Lung (tissue), 12 donors: ENCODE measurements around the gene ZNF620. TPM values are rescaled to one million over a fixed set of nuclear protein-coding genes. Genes with fewer than 3 reads are reported as not detected.

Source experiments
- ATAC-seq: fragments of 200-7000 bp; cut with Tn5 transposase; one replicate; pipeline ENCODE4 v1.9.1; 2020; ENCODE audit warnings: moderate number of reproducible peaks; ENCODE audit not compliant: insufficient read depth, low FRiP score
- DNase-seq, 3 donors: peaks; one replicate each; pipeline ENCODE4 v3.0.0-alpha.2; 2013 to 2017
- H3K27ac ChIP-seq, 2 donors: one replicate each; pipeline ENCODE4 v1.5.1; 2013; ENCODE audit warnings: mild to moderate bottlenecking in 2 of 2, moderate library complexity in 2 of 2, control low read depth in 1 of 2, inconsistent platforms in 1 of 2, low read depth in 1 of 2, low read length in 1 of 2
- H3K27me3 ChIP-seq, 3 donors: one replicate each; pipeline ENCODE4 v1.5.1; 2013; ENCODE audit warnings: low read length in 2 of 3; ENCODE audit not compliant: control insufficient read depth in 3 of 3, insufficient read depth in 3 of 3
- H3K36me3 ChIP-seq, 4 donors: one replicate each; pipeline ENCODE4 v1.5.1; 2013; ENCODE audit warnings: low read length in 4 of 4, mild to moderate bottlenecking in 1 of 4, moderate library complexity in 1 of 4; ENCODE audit not compliant: control insufficient read depth in 4 of 4, insufficient read depth in 4 of 4
- H3K4me1 ChIP-seq, 5 donors: one replicate each; pipeline ENCODE4 v1.5.1; 2013; ENCODE audit warnings: low read length in 5 of 5, mild to moderate bottlenecking in 2 of 5, moderate library complexity in 1 of 5; ENCODE audit not compliant: control insufficient read depth in 5 of 5, insufficient read depth in 5 of 5
- H3K4me3 ChIP-seq: one replicate; pipeline ENCODE4 v1.5.1; 2013; ENCODE audit warnings: mild to moderate bottlenecking, control low read depth, moderate library complexity
- H3K9ac ChIP-seq, 2 donors: one replicate each; pipeline ENCODE4 v1.5.1; 2013; ENCODE audit warnings: low read length in 2 of 2, control low read depth in 1 of 2; ENCODE audit not compliant: insufficient read depth in 1 of 2
- H3K9me3 ChIP-seq, 4 donors: one replicate each; pipeline ENCODE4 v1.5.1; 2013; ENCODE audit warnings: low read length in 3 of 4, mild to moderate bottlenecking in 1 of 4, moderate library complexity in 1 of 4; ENCODE audit not compliant: control insufficient read depth in 4 of 4, insufficient read depth in 3 of 4
- CTCF ChIP-seq: IDR thresholded peaks from 2 replicates; pipeline ENCODE4 v1.5.1; 2012; ENCODE audit warnings: mild to moderate bottlenecking; ENCODE audit errors: control extremely low read depth, extremely low read depth
- WGBS, 2 donors: extraction: QIAGEN DNeasy Blood & Tissue Kit; methylation state at CpG; one replicate each; pipeline ENCODE4 v1.1.7; 2013; 5-methylcytosine and 5-hydroxymethylcytosine counted together
- polyA plus RNA-seq, 2 donors: library from polyadenylated mRNA; stranded (reverse); fragments of 200-250 nt; gene quantifications; one replicate each; pipeline ENCODE4 v1.2.1, GENCODE V29; 2013
- total RNA-seq, 2 donors: library from RNA; depleted of rRNA in 1 of 2; stranded (reverse); fragments of >200 nt in 1 of 2; gene quantifications; one replicate each; pipeline ENCODE4 v1.2.1, GENCODE V29; 2014 to 2021
- donor health status: control.
- donor health status: control.
- donor health status: Bipolar disorder and iron deficiency.
- donor health status: healthy.
- donor health status: DM: yes; HTN: yes; CAD: no.

The ZNF620 gene
- total and polyA plus RNA-seq, 4 donors, result 2.0 to 10.7 (median 4.5) TPM

DNA sequence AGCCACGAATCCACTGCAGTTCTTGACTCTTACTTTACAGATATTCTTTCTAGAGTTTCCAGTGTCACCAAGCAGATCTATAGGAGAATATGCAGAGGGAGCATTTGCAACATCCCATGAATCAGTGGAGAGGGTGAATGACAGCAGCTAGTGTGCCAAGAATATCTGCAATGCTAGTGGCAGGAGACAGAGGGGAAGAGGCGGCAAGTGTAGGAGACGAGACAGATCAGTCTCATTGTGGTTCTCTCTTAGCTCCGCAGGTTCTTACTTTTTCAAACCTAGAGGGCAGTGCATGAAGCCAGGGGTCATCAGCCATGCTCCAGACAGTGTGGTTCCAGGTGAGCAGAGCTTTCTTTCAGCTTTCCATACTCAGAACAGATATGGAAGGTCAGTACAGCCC lies 28.2 kb upstream of the ZNF620 start:
- Histone ChIP-seq H3K27ac (peak overlapping the region in 1 of 2 donors; percentile 35), H3K36me3 (peaks cover 0 to 16% (median 5%) of the 10 kb centered on the region in 4 donors), H3K9me3 (no peaks in the 10 kb centered on the region), H3K9ac (peak overlapping the region; percentile 66), H3K27me3 (no peaks in the 10 kb centered on the region), H3K4me1 (peaks cover 0 to 5% (median 3%) of the 10 kb centered on the region in 5 donors), H3K4me3 (no peak overlapping the region)
- ATAC-seq, result no peak
- no peak for TF ChIP-seq CTCF
- DNase-seq, result no peak
- WGBS, 2 donors, result 51 to 55% methylated on average over 4 of the region's 4 CpGs

DNA sequence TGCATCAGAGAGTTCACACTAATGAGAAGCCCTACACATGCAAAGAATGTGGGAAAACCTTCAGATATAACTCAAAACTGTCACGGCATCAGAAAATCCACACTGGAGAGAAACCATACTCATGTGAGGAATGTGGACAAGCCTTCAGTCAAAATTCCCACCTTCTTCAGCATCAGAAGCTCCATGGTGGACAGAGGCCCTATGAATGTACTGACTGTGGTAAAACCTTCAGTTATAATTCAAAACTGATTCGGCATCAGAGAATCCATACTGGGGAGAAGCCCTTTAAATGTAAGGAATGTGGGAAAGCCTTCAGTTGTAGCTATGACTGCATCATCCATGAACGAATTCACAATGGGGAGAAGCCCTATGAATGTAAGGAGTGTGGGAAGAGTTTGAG lies 18.7 kb upstream of the ZNF620 start:
- Histone ChIP-seq H3K4me3 (no peak overlapping the region), H3K9ac (no peak overlapping the region), H3K9me3 (peaks cover 0 to 19% (median 9%) of the 10 kb centered on the region in 4 donors), H3K27me3 (no peaks in the 10 kb centered on the region), H3K36me3 (peaks cover 22 to 32% (median 29%) of the 10 kb centered on the region in 4 donors), H3K4me1 (no peaks in the 10 kb centered on the region), H3K27ac (no peak overlapping the region)
- ATAC-seq, result no peak
- no peak for DNase-seq
- TF ChIP-seq CTCF, result no peak
- 99% methylated on average over 3 of the region's 3 CpGs for WGBS, 2 donors

GRCh38 chr3:40490916-40491315 lies 14.9 kb upstream of the ZNF620 start:
- ATAC-seq (no peak), DNase-seq (no peak)
- H3K9ac ChIP-seq, result no peak overlapping the region
- peaks cover 0 to 19% (median 9%) of the 10 kb centered on the region in 4 donors for H3K9me3 ChIP-seq
- no peak overlapping the region for H3K4me3 ChIP-seq
- no peak overlapping the region for H3K27ac ChIP-seq
- H3K36me3 ChIP-seq, result peaks cover 14 to 20% (median 19%) of the 10 kb centered on the region in 4 donors
- WGBS, 2 donors, result 91% methylated on average over 5 of the region's 5 CpGs
- H3K4me1 ChIP-seq, result no peaks in the 10 kb centered on the region
- TF ChIP-seq CTCF, result no peak
- H3K27me3 ChIP-seq, result no peaks in the 10 kb centered on the region

DNA sequence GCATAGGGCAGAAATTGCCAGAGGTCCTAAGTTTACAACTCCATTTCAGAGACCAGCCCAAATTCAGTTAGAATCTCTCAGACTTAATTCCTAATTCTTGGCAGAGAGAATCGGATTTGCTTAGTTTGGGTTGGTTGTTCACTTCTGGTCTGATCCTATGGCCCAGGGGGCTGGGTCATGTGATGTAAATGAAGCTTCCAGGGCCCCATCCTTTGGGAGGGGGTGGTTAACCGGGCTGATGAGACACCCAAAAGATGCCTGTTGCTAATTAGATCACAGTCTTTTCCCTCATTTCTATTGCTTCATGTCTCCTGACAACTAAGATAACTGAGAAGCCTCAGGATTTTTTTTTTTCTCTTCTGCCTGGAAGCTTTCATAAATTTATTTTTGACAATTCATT lies 11.1 kb upstream of the ZNF620 start:
- no peak overlapping the region for H3K27ac ChIP-seq
- no peaks in the 10 kb centered on the region for H3K36me3 ChIP-seq
- no peaks in the 10 kb centered on the region for H3K9me3 ChIP-seq
- H3K4me1 ChIP-seq, result no peaks in the 10 kb centered on the region
- H3K27me3 ChIP-seq, result no peaks in the 10 kb centered on the region
- no peak for TF ChIP-seq CTCF
- DNase-seq, result no peak
- H3K4me3 ChIP-seq, result no peak overlapping the region
- WGBS, 2 donors, result 70 to 77% methylated on average over 2 of the region's 2 CpGs
- no peak overlapping the region for H3K9ac ChIP-seq
- ATAC-seq, result no peak
